Activated T-cell treated with anti-CD3 and anti-CD28 coated beads, Interleukin-2, amount 50 U/mL, for 4 hours (primary cell): ENCODE results near the gene STRA6. TPM values are rescaled to one million over a fixed set of nuclear protein-coding genes. Genes with fewer than 3 reads are reported as not detected.
A peak's percentile ranks its signal among the peaks of the same experiment; 100 is the strongest.

Experiments used
- ATAC-seq, 2 donors: fragments of 200-7000 bp; cut with Tn5 transposase; one replicate each; pipeline ENCODE4 v1.10.0; 2021
- DNase-seq: peaks from one replicate; pipeline ENCODE4 v3.0.0-alpha.2; 2020
- H3K27me3 Mint-ChIP-seq: one replicate; pipeline ENCODE4 v1.8.0; 2021; ENCODE audit warnings: low read depth, mixed read lengths
- H3K36me3 Mint-ChIP-seq: one replicate; pipeline ENCODE4 v1.8.0; 2022; ENCODE audit warnings: mixed read lengths; ENCODE audit not compliant: insufficient read depth
- H3K4me1 Mint-ChIP-seq: one replicate; pipeline ENCODE4 v1.8.0; 2021; ENCODE audit warnings: low read depth, mixed read lengths
- H3K4me3 Mint-ChIP-seq: one replicate; pipeline ENCODE4 v1.8.0; 2021; ENCODE audit warnings: mild to moderate bottlenecking, moderate library complexity, mixed read lengths
- H3K9me3 Mint-ChIP-seq: one replicate; pipeline ENCODE4 v1.8.0; 2021; ENCODE audit warnings: mixed read lengths
- total RNA-seq, 3 donors: library from RNA; stranded (reverse); gene quantifications; one replicate each; pipeline ENCODE4 v1.2.1, GENCODE V29; 2021

STRA6 gene
- total RNA-seq, 3 donors from 2014 or later = not detected

GRCh38 chr15:74158855-74159650 is 43.5 kb downstream of the STRA6 start:
- peaks cover 36% of the 10 kb centered on the region for H3K27me3 Mint-ChIP-seq
- H3K4me3 Mint-ChIP-seq = no peak overlapping the region
- H3K4me1 Mint-ChIP-seq = peaks cover 5% of the 10 kb centered on the region
- ATAC-seq (no peak), DNase-seq (no peak)
- no peaks in the 10 kb centered on the region for H3K36me3 Mint-ChIP-seq
- H3K9me3 Mint-ChIP-seq = no peaks in the 10 kb centered on the region

GRCh38 chr15:74157868-74158827 is 44.4 kb downstream of the STRA6 start:
- Mint-ChIP-seq H3K4me3 (no peak overlapping the region), H3K4me1 (peaks cover 5% of the 10 kb centered on the region), H3K27me3 (peaks cover 35% of the 10 kb centered on the region), H3K36me3 (no peaks in the 10 kb centered on the region), H3K9me3 (no peaks in the 10 kb centered on the region)
- DNase-seq = no peak
- ATAC-seq = no peak

- ATAC-seq (no peak), DNase-seq (no peak)
- H3K36me3 Mint-ChIP-seq = no peaks in the 10 kb centered on the region
- peaks cover 5% of the 10 kb centered on the region for H3K4me1 Mint-ChIP-seq
- peaks cover 32% of the 10 kb centered on the region for H3K27me3 Mint-ChIP-seq
- no peak overlapping the region for H3K4me3 Mint-ChIP-seq
- no peaks in the 10 kb centered on the region for H3K9me3 Mint-ChIP-seq
Observed at GRCh38 chr15:74156678-74157411, 45.7 kb downstream of the STRA6 start.

- ATAC-seq (no peak), DNase-seq (no peak)
- H3K4me3 Mint-ChIP-seq = no peak overlapping the region
- H3K9me3 Mint-ChIP-seq = no peaks in the 10 kb centered on the region
- peaks cover 5% of the 10 kb centered on the region for H3K4me1 Mint-ChIP-seq
- H3K36me3 Mint-ChIP-seq = no peaks in the 10 kb centered on the region
- H3K27me3 Mint-ChIP-seq = peaks cover 38% of the 10 kb centered on the region
Observed at GRCh38 chr15:74155766-74156417, 46.7 kb downstream of the STRA6 start.

- H3K4me1 Mint-ChIP-seq = no peaks in the 10 kb centered on the region
- peaks cover 8% of the 10 kb centered on the region for H3K9me3 Mint-ChIP-seq
- no peak overlapping the region for H3K4me3 Mint-ChIP-seq
- no peaks in the 10 kb centered on the region for H3K36me3 Mint-ChIP-seq
- ATAC-seq = no peak
- H3K27me3 Mint-ChIP-seq = peaks cover 44% of the 10 kb centered on the region
- DNase-seq = no peak
Observed at GRCh38 chr15:74147051-74147450, 55.5 kb downstream of the STRA6 start.

GRCh38 chr15:74146277-74146800 is 56.2 kb downstream of the STRA6 start:
- peaks cover 38% of the 10 kb centered on the region for H3K27me3 Mint-ChIP-seq
- H3K4me1 Mint-ChIP-seq = no peaks in the 10 kb centered on the region
- DNase-seq (no peak), ATAC-seq (no peak)
- peaks cover 8% of the 10 kb centered on the region for H3K9me3 Mint-ChIP-seq
- H3K36me3 Mint-ChIP-seq = no peaks in the 10 kb centered on the region
- H3K4me3 Mint-ChIP-seq = no peak overlapping the region

GRCh38 chr15:74144153-74144775 is 58.3 kb downstream of the STRA6 start:
- no peaks in the 10 kb centered on the region for H3K4me1 Mint-ChIP-seq
- peak in 1 of 2 donors; percentile 18 for ATAC-seq
- H3K9me3 Mint-ChIP-seq = peaks cover 8% of the 10 kb centered on the region
- DNase-seq = no peak
- H3K36me3 Mint-ChIP-seq = no peaks in the 10 kb centered on the region
- H3K4me3 Mint-ChIP-seq = no peak overlapping the region
- peaks cover 54% of the 10 kb centered on the region for H3K27me3 Mint-ChIP-seq

GRCh38 chr15:74141591-74141990 is 61.0 kb downstream of the STRA6 start:
- no peak for ATAC-seq
- Mint-ChIP-seq H3K36me3 (no peaks in the 10 kb centered on the region), H3K27me3 (peaks cover 67% of the 10 kb centered on the region), H3K9me3 (peaks cover 4% of the 10 kb centered on the region), H3K4me1 (peaks cover 7% of the 10 kb centered on the region), H3K4me3 (no peak overlapping the region)
- no peak for DNase-seq

- H3K9me3 Mint-ChIP-seq = no peaks in the 10 kb centered on the region
- H3K27me3 Mint-ChIP-seq = peaks cover 67% of the 10 kb centered on the region
- H3K4me3 Mint-ChIP-seq = no peak overlapping the region
- peaks cover 21% of the 10 kb centered on the region for H3K4me1 Mint-ChIP-seq
- DNase-seq (no peak), ATAC-seq (no peak)
- no peaks in the 10 kb centered on the region for H3K36me3 Mint-ChIP-seq
Observed at GRCh38 chr15:74138642-74139041, 63.9 kb downstream of the STRA6 start.

GRCh38 chr15:74137537-74137894 is 65.1 kb downstream of the STRA6 start:
- H3K4me3 Mint-ChIP-seq = peak overlapping the region; percentile 68
- H3K36me3 Mint-ChIP-seq = no peaks in the 10 kb centered on the region
- H3K27me3 Mint-ChIP-seq = peaks cover 76% of the 10 kb centered on the region
- DNase-seq (no peak), ATAC-seq (no peak)
- H3K4me1 Mint-ChIP-seq = peaks cover 21% of the 10 kb centered on the region
- H3K9me3 Mint-ChIP-seq = no peaks in the 10 kb centered on the region

GRCh38 chr15:74136814-74137536 is 65.6 kb downstream of the STRA6 start:
- no peaks in the 10 kb centered on the region for H3K36me3 Mint-ChIP-seq
- H3K27me3 Mint-ChIP-seq = peaks cover 78% of the 10 kb centered on the region
- peaks cover 23% of the 10 kb centered on the region for H3K4me1 Mint-ChIP-seq
- DNase-seq = no peak
- no peaks in the 10 kb centered on the region for H3K9me3 Mint-ChIP-seq
- ATAC-seq = no peak
- H3K4me3 Mint-ChIP-seq = peak overlapping the region; percentile 68

GRCh38 chr15:74136540-74136813 is 66.1 kb downstream of the STRA6 start:
- peaks cover 23% of the 10 kb centered on the region for H3K4me1 Mint-ChIP-seq
- H3K4me3 Mint-ChIP-seq = peak overlapping the region; percentile 68
- ATAC-seq (no peak), DNase-seq (no peak)
- H3K27me3 Mint-ChIP-seq = peaks cover 83% of the 10 kb centered on the region
- no peaks in the 10 kb centered on the region for H3K36me3 Mint-ChIP-seq
- H3K9me3 Mint-ChIP-seq = no peaks in the 10 kb centered on the region

- ATAC-seq = no peak
- Mint-ChIP-seq H3K4me1 (peaks cover 28% of the 10 kb centered on the region), H3K36me3 (no peaks in the 10 kb centered on the region), H3K4me3 (peak overlapping the region; percentile 43), H3K27me3 (peaks cover 85% of the 10 kb centered on the region), H3K9me3 (no peaks in the 10 kb centered on the region)
- DNase-seq = no peak
Observed at GRCh38 chr15:74135041-74135565, 67.5 kb downstream of the STRA6 start.
